Measurements from ENCODE around the gene NLGN4X.

NLGN4X gene

DNA sequence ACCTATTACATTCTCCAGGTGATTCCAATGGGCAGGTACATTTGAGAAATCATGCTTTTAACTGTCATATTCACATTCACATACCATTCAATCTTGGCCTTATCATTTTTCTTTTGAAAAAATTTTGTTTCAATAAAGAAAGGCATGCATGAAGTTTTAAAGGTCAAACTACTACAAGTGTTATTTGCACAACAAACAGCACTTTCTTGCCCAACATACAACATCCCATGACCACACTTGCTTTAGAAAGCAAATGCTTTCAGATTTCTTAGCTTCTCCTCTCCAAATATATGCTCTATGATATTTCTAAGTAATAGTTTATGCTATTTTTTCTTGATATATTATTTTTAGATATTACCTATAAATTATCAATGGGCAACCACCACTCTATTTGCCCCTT is 58.2 kb downstream of the NLGN4X start:
- Histone ChIP-seq H3F3A (ENCODE audit: insufficient read depth, low read length) (no peaks in the 10 kb centered on the region), H3K9me2 (replicated peaks; ENCODE audit: insufficient read depth, low read length) (no peaks in the 10 kb centered on the region), H3K27me3 (replicated peaks; ENCODE audit: insufficient read depth, low read length) (no peaks in the 10 kb centered on the region), H3K4me2 (ENCODE audit: low read depth, low read length) (no peak overlapping the region), H3K4me1 (ENCODE audit: low read length) (no peaks in the 10 kb centered on the region), H3K79me2 (ENCODE audit: low read length) (no peaks in the 10 kb centered on the region), H3K9me3 (replicated peaks; ENCODE audit: insufficient read depth, low read length) (no peaks in the 10 kb centered on the region), H4K20me1 (ENCODE audit: insufficient read depth, low read length) (no peaks in the 10 kb centered on the region), H3K4me3 (ENCODE audit: low read length) (no peak overlapping the region), H3K27ac (ENCODE audit: low read length) (no peak overlapping the region), H2AFZ (ENCODE audit: low read length) (no peak overlapping the region), H3K36me3 (replicated peaks; ENCODE audit: insufficient read depth, low read length) (no peaks in the 10 kb centered on the region), H3K9ac (ENCODE audit: low read length) (no peak overlapping the region)
- no peak for TF ChIP-seq EZH2phosphoT487 (IDR thresholded peaks at IDR 0.05; ENCODE audit: low read length)
- TF ChIP-seq, protein P1, sequence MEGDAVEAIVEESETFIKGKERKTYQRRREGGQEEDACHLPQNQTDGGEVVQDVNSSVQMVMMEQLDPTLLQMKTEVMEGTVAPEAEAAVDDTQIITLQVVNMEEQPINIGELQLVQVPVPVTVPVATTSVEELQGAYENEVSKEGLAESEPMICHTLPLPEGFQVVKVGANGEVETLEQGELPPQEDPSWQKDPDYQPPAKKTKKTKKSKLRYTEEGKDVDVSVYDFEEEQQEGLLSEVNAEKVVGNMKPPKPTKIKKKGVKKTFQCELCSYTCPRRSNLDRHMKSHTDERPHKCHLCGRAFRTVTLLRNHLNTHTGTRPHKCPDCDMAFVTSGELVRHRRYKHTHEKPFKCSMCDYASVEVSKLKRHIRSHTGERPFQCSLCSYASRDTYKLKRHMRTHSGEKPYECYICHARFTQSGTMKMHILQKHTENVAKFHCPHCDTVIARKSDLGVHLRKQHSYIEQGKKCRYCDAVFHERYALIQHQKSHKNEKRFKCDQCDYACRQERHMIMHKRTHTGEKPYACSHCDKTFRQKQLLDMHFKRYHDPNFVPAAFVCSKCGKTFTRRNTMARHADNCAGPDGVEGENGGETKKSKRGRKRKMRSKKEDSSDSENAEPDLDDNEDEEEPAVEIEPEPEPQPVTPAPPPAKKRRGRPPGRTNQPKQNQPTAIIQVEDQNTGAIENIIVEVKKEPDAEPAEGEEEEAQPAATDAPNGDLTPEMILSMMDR (IDR thresholded peaks at IDR 0.05; ENCODE audit: low read length): no peak
- no peak for TF ChIP-seq EZH2 (optimal IDR thresholded peaks at IDR 0.05; ENCODE audit: low read depth, low read length)
- no peak for DNase-seq

DNA sequence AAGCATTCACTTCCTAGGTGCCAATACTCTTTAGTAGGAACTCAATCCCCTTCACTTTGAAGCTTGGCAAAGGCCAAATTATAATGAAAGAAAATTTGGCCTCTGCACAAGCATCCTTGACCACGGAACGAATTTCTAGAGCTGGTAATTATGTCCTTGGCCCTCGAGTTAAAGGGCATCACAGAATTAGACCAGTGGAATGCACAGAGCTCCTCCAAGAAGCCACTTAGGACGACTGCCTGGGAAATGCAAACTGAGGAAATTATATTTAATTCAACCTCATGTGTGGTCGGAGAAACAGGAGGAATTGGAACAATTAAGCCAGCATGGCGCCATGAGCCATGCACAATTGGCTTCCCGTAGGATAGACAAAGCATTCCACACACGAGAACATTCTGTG is 59.3 kb downstream of the NLGN4X start:
- H3F3A ChIP-seq (ENCODE audit: insufficient read depth, low read length): no peaks in the 10 kb centered on the region
- no peak overlapping the region for H3K4me3 ChIP-seq (ENCODE audit: low read length)
- TF ChIP-seq EZH2phosphoT487 (IDR thresholded peaks at IDR 0.05; ENCODE audit: low read length) (no peak), EZH2 (optimal IDR thresholded peaks at IDR 0.05; ENCODE audit: low read depth, low read length) (no peak)
- TF ChIP-seq, protein P1 (IDR thresholded peaks at IDR 0.05; ENCODE audit: low read length): no peak
- H3K9ac ChIP-seq (ENCODE audit: low read length): no peak overlapping the region
- no peaks in the 10 kb centered on the region for H4K20me1 ChIP-seq (ENCODE audit: insufficient read depth, low read length)
- no peaks in the 10 kb centered on the region for H3K9me2 ChIP-seq (replicated peaks; ENCODE audit: insufficient read depth, low read length)
- no peak for DNase-seq
- H3K27ac ChIP-seq (ENCODE audit: low read length): no peak overlapping the region
- no peak overlapping the region for H2AFZ ChIP-seq (ENCODE audit: low read length)
- no peaks in the 10 kb centered on the region for H3K79me2 ChIP-seq (ENCODE audit: low read length)
- no peaks in the 10 kb centered on the region for H3K36me3 ChIP-seq (replicated peaks; ENCODE audit: insufficient read depth, low read length)
- no peaks in the 10 kb centered on the region for H3K27me3 ChIP-seq (replicated peaks; ENCODE audit: insufficient read depth, low read length)
- no peak overlapping the region for H3K4me2 ChIP-seq (ENCODE audit: low read depth, low read length)
- H3K9me3 ChIP-seq (replicated peaks; ENCODE audit: insufficient read depth, low read length): no peaks in the 10 kb centered on the region
- no peaks in the 10 kb centered on the region for H3K4me1 ChIP-seq (ENCODE audit: low read length)

DNA sequence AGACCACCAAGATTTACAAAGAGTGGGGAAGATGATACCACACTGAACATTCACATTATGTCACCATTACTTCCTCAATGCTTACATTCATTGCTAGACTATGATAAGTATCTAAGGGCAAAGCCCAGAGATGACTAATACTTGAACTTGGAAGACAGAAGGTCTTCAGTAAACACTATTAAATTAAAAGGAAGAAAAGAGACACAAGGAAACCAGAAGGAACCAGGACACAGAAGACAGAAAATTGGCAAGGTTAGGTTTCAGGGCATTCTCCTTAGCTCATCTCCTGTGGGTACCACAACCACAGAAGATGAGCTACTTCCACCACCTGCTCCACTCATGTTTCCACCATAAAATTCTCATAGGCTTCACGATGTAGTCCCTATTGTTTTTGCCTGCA is 64.9 kb downstream of the NLGN4X start:
- Histone ChIP-seq H3K9me2 (replicated peaks; ENCODE audit: insufficient read depth, low read length) (no peaks in the 10 kb centered on the region), H3K4me2 (ENCODE audit: low read depth, low read length) (no peak overlapping the region), H3K27me3 (replicated peaks; ENCODE audit: insufficient read depth, low read length) (no peaks in the 10 kb centered on the region), H3F3A (ENCODE audit: insufficient read depth, low read length) (no peaks in the 10 kb centered on the region), H3K27ac (ENCODE audit: low read length) (no peak overlapping the region), H3K9ac (ENCODE audit: low read length) (no peak overlapping the region), H3K36me3 (replicated peaks; ENCODE audit: insufficient read depth, low read length) (no peaks in the 10 kb centered on the region), H3K9me3 (replicated peaks; ENCODE audit: insufficient read depth, low read length) (no peaks in the 10 kb centered on the region), H2AFZ (ENCODE audit: low read length) (no peak overlapping the region), H3K4me3 (ENCODE audit: low read length) (no peak overlapping the region), H3K79me2 (ENCODE audit: low read length) (no peaks in the 10 kb centered on the region), H4K20me1 (ENCODE audit: insufficient read depth, low read length) (no peaks in the 10 kb centered on the region), H3K4me1 (ENCODE audit: low read length) (no peaks in the 10 kb centered on the region)
- DNase-seq: no peak
- TF ChIP-seq, protein P1 (IDR thresholded peaks at IDR 0.05; ENCODE audit: low read length): no peak
- TF ChIP-seq EZH2phosphoT487 (IDR thresholded peaks at IDR 0.05; ENCODE audit: low read length) (no peak), EZH2 (optimal IDR thresholded peaks at IDR 0.05; ENCODE audit: low read depth, low read length) (no peak)
